IPS-20b (cell line): ENCODE measurements around the gene LDLRAP1.

Experiments
- H3K27ac ChIP-seq: one replicate; pipeline ENCODE4 v1.5.1; 2013; ENCODE audit warnings: low read length
- H3K27me3 ChIP-seq: 2 replicates; pipeline ENCODE4 v1.6.1; 2013; ENCODE audit warnings: mild to moderate bottlenecking, low read length, inconsistent platforms; ENCODE audit not compliant: insufficient read depth
- H3K36me3 ChIP-seq: 2 replicates; pipeline ENCODE4 v1.6.1; 2013; ENCODE audit warnings: low read depth, mild to moderate bottlenecking, inconsistent platforms, low read length, moderate library complexity; ENCODE audit not compliant: insufficient read depth
- H3K4me1 ChIP-seq: 2 replicates; pipeline ENCODE4 v1.6.1; 2013; ENCODE audit warnings: mild to moderate bottlenecking, control low read depth, inconsistent platforms, low read length, moderate library complexity; ENCODE audit not compliant: insufficient read depth
- H3K4me3 ChIP-seq: 2 replicates; pipeline ENCODE4 v1.5.1; 2013; ENCODE audit warnings: mild to moderate bottlenecking, low read length, inconsistent platforms
- H3K9ac ChIP-seq: 2 replicates; pipeline ENCODE4 v1.6.1; 2013; ENCODE audit warnings: low read depth, mild to moderate bottlenecking, inconsistent platforms, low read length, moderate library complexity
- H3K9me3 ChIP-seq: 2 replicates; pipeline ENCODE4 v1.6.1; 2013; ENCODE audit warnings: mild to moderate bottlenecking, low read depth, low read length, inconsistent platforms; ENCODE audit not compliant: insufficient read depth

LDLRAP1 gene

DNA sequence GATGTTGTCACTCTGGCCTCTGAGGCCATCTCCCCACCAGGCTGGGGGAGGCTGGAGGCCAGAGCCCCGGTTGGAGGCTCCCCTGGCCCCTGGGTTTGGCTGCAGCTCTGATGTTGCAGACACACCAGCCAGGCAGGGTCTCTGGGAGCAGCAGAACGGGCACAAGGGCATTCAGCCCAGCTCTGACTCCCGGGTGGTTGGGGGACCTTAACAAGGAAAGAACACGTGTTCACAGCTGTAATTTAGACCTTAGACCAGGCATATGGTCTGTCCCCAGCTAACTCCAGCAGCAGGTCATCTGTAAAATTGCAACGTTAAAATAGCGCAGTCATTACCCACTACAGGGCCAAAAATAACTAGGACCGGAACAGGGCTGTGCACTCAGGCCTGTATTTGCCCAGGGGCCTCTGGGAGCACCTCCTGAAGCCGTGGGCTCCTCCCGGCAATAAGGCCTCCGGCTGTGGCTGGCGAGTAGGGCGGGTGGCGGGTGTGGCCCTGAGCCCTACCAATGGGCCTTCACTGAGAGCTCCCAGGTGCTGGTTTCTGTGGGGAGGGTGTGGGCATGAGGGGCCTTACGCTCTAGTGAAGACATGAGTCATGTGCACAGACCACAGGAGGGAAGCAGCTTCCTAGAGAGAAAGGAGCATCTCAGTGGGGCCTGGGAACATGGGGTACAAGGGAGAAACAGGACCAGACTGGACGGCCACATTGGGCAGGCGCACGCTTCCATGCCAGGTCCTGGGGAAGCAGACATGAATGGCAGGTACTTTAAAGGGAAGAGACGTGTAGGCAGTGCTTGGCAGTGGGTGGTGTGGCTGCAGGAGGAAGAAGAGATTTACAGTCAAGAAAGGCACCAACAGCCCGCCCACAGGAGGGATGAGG, 6.1 kb downstream of the LDLRAP1 start:
- Histone ChIP-seq H3K36me3 (no peaks in the 10 kb centered on the region), H3K4me3 (no peak overlapping the region), H3K27me3 (peaks cover 12% of the 10 kb centered on the region), H3K4me1 (peaks cover 2% of the 10 kb centered on the region; the same call in 1 of the 2 replicates), H3K9me3 (no peaks in the 10 kb centered on the region), H3K27ac (no peak overlapping the region), H3K9ac (no peak overlapping the region)

DNA sequence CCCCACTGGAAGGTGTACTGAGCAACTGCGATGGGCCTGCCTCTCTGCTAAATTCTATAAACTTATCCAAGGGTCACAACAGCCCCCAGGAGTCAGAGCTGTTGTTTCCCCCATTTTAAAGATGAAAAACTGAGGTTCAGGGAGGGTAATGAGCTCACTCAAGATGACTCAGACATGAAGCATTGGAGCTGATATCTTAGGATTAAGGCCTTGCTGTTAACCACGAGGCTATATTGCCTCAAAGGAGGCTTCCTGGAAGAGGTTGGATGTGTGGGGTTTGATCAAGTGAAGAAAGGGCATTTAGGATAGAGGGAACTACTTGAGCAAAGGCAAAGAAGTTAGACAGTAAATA, 6.7 kb downstream of the LDLRAP1 start:
- Histone ChIP-seq H3K9ac (no peak overlapping the region), H3K27ac (no peak overlapping the region), H3K27me3 (peaks cover 5% of the 10 kb centered on the region; the same call in 1 of the 2 replicates), H3K36me3 (no peaks in the 10 kb centered on the region), H3K4me3 (no peak overlapping the region), H3K4me1 (no peaks in the 10 kb centered on the region), H3K9me3 (no peaks in the 10 kb centered on the region)

DNA sequence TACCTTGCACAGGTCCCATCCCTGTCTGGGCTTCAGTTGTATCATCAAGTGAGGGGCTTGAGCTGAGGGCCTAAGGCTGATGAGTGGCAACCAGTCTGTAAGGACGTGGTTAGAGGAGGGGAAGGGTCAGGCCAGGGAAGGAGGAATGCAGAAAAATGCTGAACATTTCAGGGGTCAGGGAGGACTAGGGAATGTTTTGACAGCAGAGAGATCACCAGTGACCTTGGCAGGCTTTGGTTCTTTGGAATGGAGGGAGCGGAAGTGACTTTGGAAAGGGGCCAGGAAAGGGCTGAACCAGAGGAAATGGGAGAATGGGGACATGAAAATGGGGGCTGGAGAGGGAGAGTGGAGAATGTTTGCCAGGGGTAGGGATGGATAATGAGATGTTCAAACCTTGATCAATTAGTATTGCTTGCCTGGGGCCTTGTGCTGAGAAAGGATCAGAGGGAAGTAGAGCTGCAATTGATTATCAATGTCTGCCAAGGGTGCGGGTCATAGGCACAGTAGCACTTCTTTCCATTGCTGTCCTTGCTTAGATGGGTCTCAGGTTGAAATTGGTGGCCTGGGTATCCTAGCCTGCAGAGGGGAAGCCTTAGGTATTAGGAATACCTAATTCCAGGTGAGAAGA, 7.4 kb downstream of the LDLRAP1 start:
- no peaks in the 10 kb centered on the region for H3K27me3 ChIP-seq
- no peak overlapping the region for H3K4me3 ChIP-seq
- no peaks in the 10 kb centered on the region for H3K9me3 ChIP-seq
- H3K27ac ChIP-seq: no peak overlapping the region
- H3K4me1 ChIP-seq: no peaks in the 10 kb centered on the region
- no peaks in the 10 kb centered on the region for H3K36me3 ChIP-seq
- H3K9ac ChIP-seq: no peak overlapping the region

DNA sequence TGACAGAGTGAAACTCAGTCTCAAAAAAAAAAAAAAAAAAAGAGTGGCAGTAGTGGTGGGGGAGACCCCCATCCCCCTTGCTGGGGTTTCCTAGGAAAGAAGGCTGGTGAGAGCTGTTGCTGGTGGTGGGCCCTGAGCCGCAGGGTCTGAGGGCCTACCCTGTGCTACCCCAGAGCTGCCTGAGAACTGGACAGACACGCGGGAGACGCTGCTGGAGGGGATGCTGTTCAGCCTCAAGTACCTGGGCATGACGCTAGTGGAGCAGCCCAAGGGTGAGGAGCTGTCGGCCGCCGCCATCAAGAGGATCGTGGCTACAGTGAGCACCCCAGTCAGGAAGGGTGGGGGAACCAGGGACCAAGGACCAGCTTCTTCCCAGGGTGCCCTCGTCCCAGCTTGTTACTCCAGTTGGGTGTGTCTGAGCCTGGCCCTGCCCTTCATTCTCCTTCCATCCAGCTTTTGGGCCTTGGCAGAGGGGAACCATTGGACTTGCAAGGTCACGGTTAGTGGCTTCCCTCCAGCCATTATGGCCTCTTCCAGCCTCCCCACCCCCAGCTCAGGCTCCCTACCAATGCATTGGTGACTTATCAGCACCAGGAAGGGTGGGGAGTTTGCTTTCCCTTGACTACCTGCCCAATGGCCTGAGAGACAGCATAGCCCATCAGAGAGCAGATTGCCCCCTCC, 10.5 kb downstream of the LDLRAP1 start:
- Histone ChIP-seq H3K4me3 (no peak overlapping the region), H3K27me3 (no peaks in the 10 kb centered on the region), H3K27ac (no peak overlapping the region), H3K9me3 (no peaks in the 10 kb centered on the region), H3K4me1 (no peaks in the 10 kb centered on the region), H3K36me3 (0 out of 2 replicates have a peak, but pooled peaks cover 8% of the 10 kb centered on the region), H3K9ac (no peak overlapping the region)

DNA sequence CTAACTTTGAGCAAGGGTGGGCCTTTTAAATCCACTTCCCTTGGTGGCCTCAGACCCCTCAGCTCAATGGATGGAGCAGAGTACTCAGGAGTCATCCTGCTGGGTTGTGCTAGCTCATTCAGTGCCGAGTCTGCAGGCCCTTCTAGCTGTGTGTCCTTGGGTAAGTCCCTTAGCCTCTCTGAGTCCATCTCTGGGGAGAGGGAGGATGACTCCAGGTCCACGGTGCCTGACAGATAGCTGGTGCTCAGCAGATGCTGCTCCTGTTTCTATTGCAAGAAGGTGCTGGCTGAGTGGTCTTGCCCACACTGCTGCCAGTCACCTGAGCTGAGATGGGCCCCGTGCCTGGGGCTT, 11.0 kb downstream of the LDLRAP1 start:
- no peak overlapping the region for H3K9ac ChIP-seq
- no peak overlapping the region for H3K4me3 ChIP-seq
- no peaks in the 10 kb centered on the region for H3K27me3 ChIP-seq
- no peak overlapping the region for H3K27ac ChIP-seq
- no peaks in the 10 kb centered on the region for H3K4me1 ChIP-seq
- peaks cover 13% of the 10 kb centered on the region; the same call in 1 of the 2 replicates for H3K36me3 ChIP-seq
- H3K9me3 ChIP-seq: no peaks in the 10 kb centered on the region

DNA sequence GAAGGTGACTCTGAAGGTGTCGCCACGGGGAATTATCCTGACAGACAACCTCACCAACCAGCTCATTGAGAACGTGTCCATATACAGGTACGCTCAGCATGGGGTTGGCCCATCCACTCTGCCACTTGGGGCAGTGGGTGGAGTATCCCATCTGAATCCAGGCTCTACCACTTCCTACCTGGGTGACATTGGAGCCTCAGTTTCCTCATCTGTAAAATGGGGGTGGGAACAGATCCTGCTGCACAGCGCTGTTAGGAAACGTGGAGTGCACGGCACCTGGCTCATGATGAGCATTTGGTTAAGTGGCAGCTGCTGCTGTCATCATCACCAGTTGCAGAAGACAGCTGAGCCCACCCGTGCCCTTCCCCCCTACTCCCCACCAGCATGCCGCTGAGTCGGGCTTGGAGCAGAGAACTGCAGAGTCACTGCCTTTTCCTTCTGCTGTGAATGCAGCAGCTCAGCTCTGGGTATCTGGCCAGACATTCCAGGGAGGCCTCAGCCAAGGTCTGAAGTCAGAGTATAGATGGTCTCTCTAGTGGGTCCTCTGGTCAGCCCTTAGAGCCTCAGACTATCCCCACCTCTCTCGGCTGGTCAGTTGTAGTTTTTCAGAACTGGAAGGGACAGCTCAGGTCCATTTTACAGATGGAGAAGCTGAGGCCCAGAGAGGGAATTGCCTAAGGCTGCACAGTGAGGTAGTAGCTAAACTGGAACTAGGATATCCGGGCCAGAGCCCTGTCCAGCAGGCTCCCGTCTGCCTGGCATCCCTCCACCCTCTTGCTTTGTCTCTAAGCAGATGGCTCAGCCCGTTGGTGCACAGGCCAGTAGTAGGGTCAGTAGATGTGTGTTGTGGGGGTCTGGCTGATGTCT, 11.7 kb downstream of the LDLRAP1 start:
- Histone ChIP-seq H3K9ac (no peak overlapping the region), H3K9me3 (no peaks in the 10 kb centered on the region), H3K4me3 (no peak overlapping the region), H3K4me1 (no peaks in the 10 kb centered on the region), H3K27me3 (no peaks in the 10 kb centered on the region), H3K27ac (no peak overlapping the region), H3K36me3 (peaks cover 17% of the 10 kb centered on the region; the same call in 1 of the 2 replicates)

DNA sequence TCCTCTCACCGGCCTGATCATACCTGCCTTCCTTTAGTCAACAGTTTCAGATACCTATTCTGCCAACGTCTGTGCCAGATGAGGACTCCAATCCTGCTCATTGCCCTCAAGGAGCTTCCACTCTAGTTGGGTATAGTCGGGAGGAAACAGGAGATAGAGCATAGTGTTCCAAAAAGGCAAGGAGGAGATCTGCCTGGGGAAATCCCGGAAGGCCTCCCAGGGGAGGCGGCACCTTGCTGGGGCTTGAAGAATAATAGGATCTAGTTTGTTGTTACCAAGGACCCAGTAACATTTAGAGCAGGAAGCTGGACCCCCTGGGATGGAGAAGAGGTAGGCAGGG, 12.3 kb downstream of the LDLRAP1 start:
- H3K27ac ChIP-seq: no peak overlapping the region
- peaks cover 17% of the 10 kb centered on the region; the same call in 1 of the 2 replicates for H3K36me3 ChIP-seq
- H3K27me3 ChIP-seq: no peaks in the 10 kb centered on the region
- H3K4me1 ChIP-seq: no peaks in the 10 kb centered on the region
- H3K4me3 ChIP-seq: no peak overlapping the region
- H3K9ac ChIP-seq: no peak overlapping the region
- no peaks in the 10 kb centered on the region for H3K9me3 ChIP-seq

DNA sequence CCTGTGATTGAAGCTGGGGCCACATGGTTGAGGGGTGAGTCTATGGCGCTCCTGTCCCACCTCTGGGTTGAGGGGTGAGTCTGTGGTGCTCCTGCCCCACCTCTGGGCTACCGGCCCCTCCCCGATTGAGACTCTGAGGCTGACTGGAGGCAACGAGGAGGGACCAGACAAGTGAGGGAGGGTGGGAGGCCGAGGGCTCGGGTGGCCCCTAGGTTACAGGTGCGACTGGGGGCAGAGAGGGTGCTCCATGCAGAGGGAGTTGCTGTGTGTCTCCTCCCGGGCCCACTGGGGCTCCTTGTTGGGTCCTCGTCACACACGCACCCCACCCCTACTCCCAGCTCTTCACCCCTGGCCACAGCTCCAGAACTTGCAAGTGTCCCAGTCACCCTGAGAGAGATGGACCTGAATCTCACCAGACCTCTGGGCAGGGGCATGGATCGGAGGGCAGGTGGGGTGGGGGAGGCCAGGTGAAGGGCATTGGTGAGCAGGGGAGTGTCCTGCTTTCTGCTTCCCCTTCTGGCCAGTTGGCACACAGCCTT, 12.8 kb downstream of the LDLRAP1 start:
- no peaks in the 10 kb centered on the region for H3K4me1 ChIP-seq
- H3K4me3 ChIP-seq: no peak overlapping the region
- H3K9me3 ChIP-seq: no peaks in the 10 kb centered on the region
- no peak overlapping the region for H3K9ac ChIP-seq
- no peak overlapping the region for H3K27ac ChIP-seq
- H3K36me3 ChIP-seq: peaks cover 17% of the 10 kb centered on the region; the same call in 1 of the 2 replicates
- no peaks in the 10 kb centered on the region for H3K27me3 ChIP-seq

DNA sequence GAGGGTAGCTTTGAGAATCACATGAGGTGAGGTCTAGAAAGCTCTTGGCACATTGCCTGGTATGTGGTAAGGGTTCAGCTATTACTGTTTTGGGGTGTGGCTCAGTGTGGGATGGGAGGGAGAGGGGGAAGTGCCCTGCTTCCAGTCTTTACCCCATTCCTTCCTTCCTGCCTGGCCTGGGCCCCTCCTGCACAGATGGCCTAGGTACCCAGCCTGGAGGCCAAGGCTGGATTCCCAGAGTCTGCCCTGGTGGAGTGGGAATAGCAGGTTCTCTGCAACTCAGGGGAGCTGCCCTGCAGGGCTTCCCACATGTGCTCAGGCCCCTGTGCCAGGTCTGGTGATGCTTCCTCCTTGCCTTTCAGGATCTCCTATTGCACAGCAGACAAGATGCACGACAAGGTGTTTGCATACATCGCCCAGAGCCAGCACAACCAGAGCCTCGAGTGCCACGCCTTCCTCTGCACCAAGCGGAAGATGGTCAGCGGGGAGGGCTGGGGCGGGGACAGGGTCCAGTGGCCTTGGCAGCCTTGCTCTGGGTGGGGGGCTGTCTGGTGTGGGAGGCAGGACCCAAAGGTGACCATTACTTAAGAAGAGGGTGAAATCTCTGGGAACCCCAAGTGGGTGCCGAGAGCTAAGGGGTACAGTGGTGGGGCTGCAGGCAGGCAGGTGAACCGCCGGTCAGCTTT, 13.5 kb downstream of the LDLRAP1 start:
- H3K36me3 ChIP-seq: peaks cover 17% of the 10 kb centered on the region; the same call in 1 of the 2 replicates
- no peaks in the 10 kb centered on the region for H3K4me1 ChIP-seq
- no peaks in the 10 kb centered on the region for H3K27me3 ChIP-seq
- H3K27ac ChIP-seq: no peak overlapping the region
- H3K9ac ChIP-seq: no peak overlapping the region
- no peaks in the 10 kb centered on the region for H3K9me3 ChIP-seq
- H3K4me3 ChIP-seq: no peak overlapping the region

DNA sequence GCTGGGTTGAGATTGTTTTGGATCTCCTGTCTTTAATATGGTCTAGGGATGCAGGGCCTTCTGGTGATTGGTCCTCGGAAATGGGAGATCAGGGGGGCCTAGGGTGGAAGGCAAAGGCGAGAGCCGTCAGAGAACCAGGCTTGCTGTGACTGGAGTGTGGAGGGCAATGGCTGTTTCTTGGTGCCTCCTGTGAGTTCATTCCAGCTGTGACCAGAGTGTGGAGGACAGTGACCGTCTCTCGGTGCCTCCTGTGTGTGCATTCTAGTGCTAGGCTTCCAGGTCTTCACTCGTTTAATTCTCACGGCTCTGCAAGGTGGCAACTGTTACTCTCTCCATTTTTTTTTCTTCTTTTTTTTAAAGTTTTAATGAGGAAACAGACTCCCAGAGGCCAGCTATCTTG, 14.1 kb downstream of the LDLRAP1 start:
- Histone ChIP-seq H3K27ac (no peak overlapping the region), H3K27me3 (no peaks in the 10 kb centered on the region), H3K36me3 (peaks cover 17% of the 10 kb centered on the region; the same call in 1 of the 2 replicates), H3K9me3 (no peaks in the 10 kb centered on the region), H3K9ac (no peak overlapping the region), H3K4me3 (no peak overlapping the region), H3K4me1 (no peaks in the 10 kb centered on the region)
